ENCODE measurements around the gene TBC1D8. TPM values are rescaled to one million over a fixed set of nuclear protein-coding genes. Genes with fewer than 3 reads are reported as not detected.

The TBC1D8 gene
- total and polyA plus RNA-seq, 3 donors from 2014 or later: 62.2 to 125 (median 90.1) TPM

GRCh38 chr2:100988630-100989417 is 162.4 kb downstream of the TBC1D8 start:
- no peak overlapping the region for H3K4me3 ChIP-seq
- intact Hi-C loops (cut with DNase I; ENCODE audit: low total_unique reads): loop anchor here (10.0 kb wide), 1 partner anchor 254 kb away; no protein-coding TSS in a partner anchor
- H3K36me3 ChIP-seq (ENCODE audit: low read depth, missing control alignments): no peaks in the 10 kb centered on the region
- 78 to 87% methylated on average over 7 to 8 of the region's 8 CpGs for WGBS, 2 donors
- no peak overlapping the region for H3K27ac ChIP-seq
- H3K4me1 ChIP-seq: no peaks in the 10 kb centered on the region
- H3K27me3 ChIP-seq: no peaks in the 10 kb centered on the region
- no peak for TF ChIP-seq CTCF (IDR thresholded peaks at IDR 0.05)
- TF ChIP-seq POLR2A (IDR thresholded peaks at IDR 0.05): no peak
- no peaks in the 10 kb centered on the region for H3K9me3 ChIP-seq
- no peak for DNase-seq

- no peak overlapping the region for H3K27ac ChIP-seq
- H3K4me1 ChIP-seq: peaks cover 6% of the 10 kb centered on the region
- no peaks in the 10 kb centered on the region for H3K36me3 ChIP-seq (ENCODE audit: low read depth, missing control alignments)
- H3K9me3 ChIP-seq: no peaks in the 10 kb centered on the region
- no peaks in the 10 kb centered on the region for H3K27me3 ChIP-seq
- intact Hi-C loops (cut with DNase I; ENCODE audit: low total_unique reads): loop anchor here (10.0 kb wide), 1 partner anchor 253 kb away; no protein-coding TSS in a partner anchor
- DNase-seq: no peak
- WGBS, 2 donors: 90 to 93% methylated on average over 1 to 4 of the region's 4 CpGs
- H3K4me3 ChIP-seq: no peak overlapping the region
- TF ChIP-seq POLR2A (IDR thresholded peaks at IDR 0.05) (no peak), CTCF (IDR thresholded peaks at IDR 0.05) (no peak)
Observed at GRCh38 chr2:100987974-100988373, 163.2 kb downstream of the TBC1D8 start.

GRCh38 chr2:100987536-100987935 is 163.6 kb downstream of the TBC1D8 start:
- Histone ChIP-seq H3K9me3 (no peaks in the 10 kb centered on the region), H3K27me3 (no peaks in the 10 kb centered on the region), H3K27ac (no peak overlapping the region), H3K4me1 (peaks cover 6% of the 10 kb centered on the region), H3K36me3 (ENCODE audit: low read depth, missing control alignments) (no peaks in the 10 kb centered on the region), H3K4me3 (no peak overlapping the region)
- TF ChIP-seq POLR2A (IDR thresholded peaks at IDR 0.05): no peak
- TF ChIP-seq CTCF (IDR thresholded peaks at IDR 0.05): no peak
- WGBS, 2 donors: 85 to 94% methylated on average over 3 of the region's 3 CpGs
- intact Hi-C loops (cut with DNase I; ENCODE audit: low total_unique reads): loop anchor here (10.0 kb wide), 1 partner anchor 253 kb away; no protein-coding TSS in a partner anchor
- DNase-seq: no peak

GRCh38 chr2:100986157-100986556 is 165.0 kb downstream of the TBC1D8 start:
- TF ChIP-seq POLR2A (IDR thresholded peaks at IDR 0.05) (no peak), CTCF (IDR thresholded peaks at IDR 0.05) (no peak)
- intact Hi-C loops (cut with DNase I; ENCODE audit: low total_unique reads): loop anchor here (10.0 kb wide), 1 partner anchor 251 kb away; no protein-coding TSS in a partner anchor
- Histone ChIP-seq H3K4me3 (no peak overlapping the region), H3K27me3 (no peaks in the 10 kb centered on the region), H3K36me3 (ENCODE audit: low read depth, missing control alignments) (no peaks in the 10 kb centered on the region), H3K27ac (no peak overlapping the region), H3K4me1 (peaks cover 6% of the 10 kb centered on the region), H3K9me3 (no peaks in the 10 kb centered on the region)
- 89 to 96% methylated on average over 11 of the region's 11 CpGs for WGBS, 2 donors
- DNase-seq: no peak

All from testis (tissue), 3 donors.